ENCODE results near the gene CYP4F8. TPM values are rescaled to one million over a fixed set of nuclear protein-coding genes. Genes with fewer than 3 reads are reported as not detected.
"Not testable (repeated sequence)": the region's sequence is repeated elsewhere in the genome, so short reads cannot be mapped to it uniquely, and the experiment has no call there.

CYP4F8 gene
- total RNA-seq, 1 donor from 2014 or later: not detected

DNA sequence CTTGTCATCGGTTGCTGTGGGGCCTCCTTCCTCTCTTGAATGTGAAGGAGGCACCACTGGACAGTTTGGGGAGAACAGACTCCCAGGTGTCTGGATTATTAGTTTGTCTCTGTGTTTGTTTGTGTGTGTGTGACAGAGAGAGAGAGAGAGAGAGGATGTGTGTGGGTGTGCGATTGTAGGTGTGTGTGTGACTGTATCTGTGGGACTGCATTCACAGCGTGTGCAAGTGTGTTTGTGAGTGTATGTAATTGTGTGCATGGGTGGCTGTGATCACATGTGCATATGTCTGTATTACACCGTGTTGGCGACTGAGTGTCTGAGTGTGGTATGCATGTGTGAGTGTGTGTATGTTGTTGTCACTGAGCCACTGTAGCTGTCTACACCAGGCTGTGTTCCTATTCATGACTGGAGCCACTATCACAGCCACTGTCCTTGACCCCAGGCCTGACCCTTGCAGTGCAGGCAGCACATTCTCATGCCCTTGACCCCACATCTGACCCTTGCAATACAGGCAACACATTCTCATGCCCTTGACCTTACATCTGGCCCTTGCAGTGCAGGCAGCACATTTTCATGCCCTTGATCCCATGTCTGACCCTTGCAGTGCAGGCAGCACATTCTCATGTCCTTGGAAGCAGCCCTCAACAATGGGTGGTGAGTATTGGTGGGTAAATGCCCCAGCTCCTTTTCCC, 25.1 kb upstream of the CYP4F8 start:
- intact Hi-C loops (cut with DNase I): no loop called here
- Histone ChIP-seq H3K27me3 (no peaks in the 10 kb centered on the region), H3K36me3 (no peaks in the 10 kb centered on the region), H3K4me1 (no peaks in the 10 kb centered on the region), H3K9me3 (no peaks in the 10 kb centered on the region), H3K27ac (no peak overlapping the region), H3K4me3 (no peak overlapping the region)
- DNase-seq (ENCODE audit: low spot score in 2 of 2): no peak
- TF ChIP-seq, protein P1, sequence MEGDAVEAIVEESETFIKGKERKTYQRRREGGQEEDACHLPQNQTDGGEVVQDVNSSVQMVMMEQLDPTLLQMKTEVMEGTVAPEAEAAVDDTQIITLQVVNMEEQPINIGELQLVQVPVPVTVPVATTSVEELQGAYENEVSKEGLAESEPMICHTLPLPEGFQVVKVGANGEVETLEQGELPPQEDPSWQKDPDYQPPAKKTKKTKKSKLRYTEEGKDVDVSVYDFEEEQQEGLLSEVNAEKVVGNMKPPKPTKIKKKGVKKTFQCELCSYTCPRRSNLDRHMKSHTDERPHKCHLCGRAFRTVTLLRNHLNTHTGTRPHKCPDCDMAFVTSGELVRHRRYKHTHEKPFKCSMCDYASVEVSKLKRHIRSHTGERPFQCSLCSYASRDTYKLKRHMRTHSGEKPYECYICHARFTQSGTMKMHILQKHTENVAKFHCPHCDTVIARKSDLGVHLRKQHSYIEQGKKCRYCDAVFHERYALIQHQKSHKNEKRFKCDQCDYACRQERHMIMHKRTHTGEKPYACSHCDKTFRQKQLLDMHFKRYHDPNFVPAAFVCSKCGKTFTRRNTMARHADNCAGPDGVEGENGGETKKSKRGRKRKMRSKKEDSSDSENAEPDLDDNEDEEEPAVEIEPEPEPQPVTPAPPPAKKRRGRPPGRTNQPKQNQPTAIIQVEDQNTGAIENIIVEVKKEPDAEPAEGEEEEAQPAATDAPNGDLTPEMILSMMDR (IDR thresholded peaks at IDR 0.05): no peak

DNA sequence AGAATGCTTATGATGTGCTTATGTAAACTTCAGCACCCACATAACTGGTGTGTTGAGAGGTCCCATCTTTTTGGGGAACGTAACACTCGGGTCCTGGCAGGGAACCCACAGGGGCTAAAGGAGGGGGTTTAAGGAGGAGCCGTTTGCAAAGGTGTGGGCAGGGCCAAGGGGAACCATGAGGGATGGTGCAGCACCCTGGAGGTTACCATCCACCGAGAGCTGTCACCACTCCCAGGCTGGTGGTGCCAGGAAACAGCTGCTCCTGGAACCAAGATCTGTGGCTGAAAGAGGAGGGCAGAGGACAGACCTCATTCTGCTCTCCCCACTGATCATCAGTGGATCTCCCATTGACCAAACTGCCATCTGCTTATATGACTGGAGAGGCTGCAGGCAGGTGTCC, 23.2 kb upstream of the CYP4F8 start:
- no peaks in the 10 kb centered on the region for H3K27me3 ChIP-seq
- H3K4me1 ChIP-seq: no peaks in the 10 kb centered on the region
- H3K4me3 ChIP-seq: no peak overlapping the region
- intact Hi-C loops (cut with DNase I): no loop called here
- TF ChIP-seq, protein P1 (IDR thresholded peaks at IDR 0.05): no peak
- no peak overlapping the region for H3K27ac ChIP-seq
- no peaks in the 10 kb centered on the region for H3K9me3 ChIP-seq
- no peaks in the 10 kb centered on the region for H3K36me3 ChIP-seq
- DNase-seq (ENCODE audit: low spot score in 2 of 2): no peak

DNA sequence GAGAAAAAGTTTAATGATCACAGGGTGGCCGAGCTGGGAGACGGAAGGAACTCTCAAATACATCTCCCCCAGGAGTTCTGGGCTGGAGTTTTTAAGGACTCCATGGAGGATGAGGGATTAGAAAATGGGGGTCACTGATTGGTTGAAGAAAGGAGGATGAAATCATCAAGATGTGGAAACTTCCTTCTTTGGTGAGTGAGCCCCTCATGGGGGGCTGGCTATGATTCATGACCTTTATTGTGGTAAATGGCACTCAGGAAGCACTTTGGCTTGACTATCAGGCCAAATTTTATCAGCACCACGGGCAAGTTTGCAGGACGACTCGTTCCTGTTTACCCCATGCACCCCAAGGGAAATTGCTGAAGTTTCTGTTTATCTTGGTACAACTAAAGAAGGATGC, 22.5 kb upstream of the CYP4F8 start:
- H3K27me3 ChIP-seq; H3K4me1 ChIP-seq; intact Hi-C loops (cut with DNase I); H3K27ac ChIP-seq; H3K9me3 ChIP-seq; H3K4me3 ChIP-seq; DNase-seq (ENCODE audit: low spot score in 2 of 2); H3K36me3 ChIP-seq: not testable (repeated sequence)

DNA sequence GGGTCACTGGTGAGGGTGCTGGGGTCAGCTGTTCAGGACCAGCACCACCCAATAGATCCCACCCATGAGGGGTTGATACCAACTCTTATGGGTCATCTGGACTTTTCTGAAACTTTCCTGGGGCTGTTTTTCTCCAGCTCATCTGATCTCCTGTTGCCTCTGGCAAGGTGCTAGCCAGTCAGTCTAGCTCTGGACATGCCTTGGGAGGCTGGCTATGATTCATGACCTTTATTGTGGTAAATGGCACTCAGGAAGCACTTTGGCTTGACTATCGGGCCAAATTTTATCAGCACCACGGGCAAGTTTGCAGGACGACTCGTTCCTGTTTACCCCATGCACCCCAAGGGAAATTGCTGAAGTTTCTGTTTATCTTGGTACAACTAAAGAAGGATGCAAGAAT, 21.3 kb upstream of the CYP4F8 start:
- intact Hi-C loops (cut with DNase I); H3K27ac ChIP-seq; H3K36me3 ChIP-seq; H3K4me1 ChIP-seq; H3K4me3 ChIP-seq; H3K27me3 ChIP-seq; H3K9me3 ChIP-seq; DNase-seq (ENCODE audit: low spot score in 2 of 2): not testable (repeated sequence)

DNA sequence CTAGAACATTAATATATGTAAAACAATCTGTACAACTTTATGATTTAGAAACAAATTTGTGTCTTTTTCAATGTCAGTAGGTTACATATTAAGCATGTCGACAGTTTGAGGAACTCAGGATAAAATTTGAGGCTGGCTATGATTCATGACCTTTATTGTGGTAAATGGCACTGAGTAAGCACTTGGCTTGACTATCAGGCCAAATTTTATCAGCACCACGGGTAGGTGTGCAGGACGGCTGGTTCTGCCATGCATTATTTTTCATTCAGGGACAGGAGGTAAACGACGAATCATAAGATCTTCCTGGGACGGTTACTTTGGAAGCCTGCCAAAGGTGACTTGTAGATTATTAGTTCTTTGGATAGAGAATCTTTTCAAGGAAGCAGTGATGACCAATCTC, 19.9 kb upstream of the CYP4F8 start:
- Histone ChIP-seq H3K27me3 (no peaks in the 10 kb centered on the region), H3K4me3 (no peak overlapping the region), H3K9me3 (no peaks in the 10 kb centered on the region), H3K4me1 (no peaks in the 10 kb centered on the region), H3K27ac (no peak overlapping the region), H3K36me3 (no peaks in the 10 kb centered on the region)
- TF ChIP-seq, protein P1 (IDR thresholded peaks at IDR 0.05): no peak
- no peak for DNase-seq (ENCODE audit: low spot score in 2 of 2)
- intact Hi-C loops (cut with DNase I): no loop called here

DNA sequence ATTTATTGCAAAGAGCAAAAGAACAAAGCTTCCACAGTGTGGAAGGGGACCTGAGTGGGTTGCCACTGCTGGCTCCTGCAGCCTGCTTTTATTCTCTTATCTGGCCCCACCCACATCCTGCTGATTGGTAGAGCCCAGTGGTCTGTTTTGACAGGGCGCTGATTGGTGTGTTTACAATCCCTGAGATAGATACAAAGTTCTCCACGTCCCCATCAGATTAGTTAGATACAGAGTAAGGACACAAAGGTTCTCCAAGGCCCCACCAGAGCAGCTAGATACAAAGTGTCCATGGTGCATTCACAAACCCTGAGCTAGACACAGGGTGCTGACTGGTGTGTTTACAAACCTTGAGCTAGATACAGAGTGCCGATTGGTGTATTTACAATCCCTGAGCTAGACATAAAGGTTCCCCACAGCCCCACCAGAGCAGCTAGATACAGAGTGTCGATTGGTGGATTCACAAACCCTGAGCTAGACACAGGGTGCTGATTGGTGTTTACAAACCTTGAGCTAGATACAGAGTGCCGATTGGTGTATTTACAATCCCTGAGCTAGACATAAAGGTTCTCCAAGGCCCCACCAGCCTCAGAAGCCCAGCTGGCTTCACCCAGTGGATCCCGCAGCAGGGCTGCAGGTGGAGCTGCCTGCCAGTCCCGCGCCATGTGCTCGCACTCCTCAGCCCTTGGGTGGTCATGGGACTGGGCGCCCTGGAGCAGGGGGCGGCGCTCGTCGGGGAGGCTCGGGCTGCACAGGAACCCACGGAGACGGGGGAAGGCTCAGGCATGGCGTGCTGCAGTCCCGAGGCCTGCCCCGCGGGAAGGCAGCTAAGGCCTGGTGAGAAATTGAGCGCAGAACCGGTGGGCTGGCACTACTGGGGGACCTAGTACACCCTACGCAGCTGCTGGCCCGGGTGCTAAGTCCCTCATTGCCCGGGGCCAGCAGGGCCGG, 6.8 kb upstream of the CYP4F8 start:
- H3K36me3 ChIP-seq; H3K4me1 ChIP-seq; H3K27me3 ChIP-seq; intact Hi-C loops (cut with DNase I); H3K9me3 ChIP-seq; H3K4me3 ChIP-seq; DNase-seq (ENCODE audit: low spot score in 2 of 2); H3K27ac ChIP-seq: not testable (repeated sequence)

DNA sequence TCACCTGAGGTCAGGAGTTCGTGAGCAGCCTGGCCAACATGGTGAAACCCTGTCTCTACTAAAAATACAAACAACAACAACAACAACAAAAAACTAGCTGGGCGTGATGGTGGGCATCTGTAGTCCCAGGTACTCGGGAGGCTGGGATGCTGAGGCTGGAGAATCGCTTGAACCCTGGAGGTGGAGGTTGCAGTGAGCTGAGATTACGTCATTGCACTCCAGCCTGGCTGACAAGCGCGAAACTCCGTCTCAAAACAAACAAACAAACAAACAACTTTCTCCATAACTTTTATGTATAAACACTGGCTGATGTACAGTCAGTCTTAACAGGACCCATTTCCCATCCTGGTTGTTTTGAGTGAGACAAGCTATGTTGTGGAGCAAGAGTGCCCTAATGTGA, 5.8 kb upstream of the CYP4F8 start:
- Histone ChIP-seq H3K36me3 (no peaks in the 10 kb centered on the region), H3K27me3 (no peaks in the 10 kb centered on the region), H3K4me1 (no peaks in the 10 kb centered on the region), H3K4me3 (no peak overlapping the region), H3K9me3 (no peaks in the 10 kb centered on the region), H3K27ac (no peak overlapping the region)
- intact Hi-C loops (cut with DNase I): no loop called here
- DNase-seq (ENCODE audit: low spot score in 2 of 2): no peak
- TF ChIP-seq, protein P1 (IDR thresholded peaks at IDR 0.05): no peak

Data from ascending aorta (tissue), 2 donors.